Measurements from ENCODE around the gene ADAD2.
A peak's percentile ranks its signal among the peaks of the same experiment; 100 is the strongest.

DNA sequence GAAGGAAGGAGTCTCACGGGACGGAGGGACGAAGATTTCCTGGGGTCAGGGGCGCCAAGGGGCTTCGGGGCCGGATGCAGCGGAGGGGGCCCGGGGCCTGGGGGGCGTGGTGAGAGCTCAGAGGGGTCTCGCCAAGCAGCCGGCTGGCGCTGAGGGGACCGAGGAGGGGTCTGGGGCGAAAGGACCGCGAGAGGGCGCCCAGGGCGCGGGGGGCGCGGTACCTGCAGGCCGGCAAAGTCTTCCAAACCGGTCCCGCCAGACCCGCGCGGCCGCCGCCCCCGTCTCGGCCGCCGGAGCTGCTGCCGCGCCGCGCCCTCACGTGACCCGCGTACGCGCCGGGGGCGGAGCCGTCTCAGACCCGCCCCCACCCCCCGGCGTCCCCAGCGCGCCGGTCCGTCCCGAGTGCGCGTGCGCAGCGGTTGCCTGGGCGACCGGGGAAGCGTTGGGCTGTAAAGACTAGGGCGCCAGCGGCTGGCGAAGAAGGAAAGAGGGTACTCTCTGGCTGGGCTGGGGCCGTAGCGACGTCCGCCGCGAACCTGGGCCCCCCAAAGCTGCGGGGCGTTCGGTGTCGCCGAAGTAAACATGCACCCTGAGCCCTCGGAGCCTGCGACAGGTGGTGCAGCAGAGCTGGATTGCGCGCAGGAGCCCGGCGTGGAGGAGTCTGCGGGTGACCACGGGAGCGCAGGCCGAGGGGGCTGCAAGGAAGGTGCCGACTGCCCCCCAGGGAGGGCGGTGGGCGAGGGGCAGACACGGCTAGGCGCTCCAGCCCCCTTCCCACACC is 45.9 kb upstream of the ADAD2 start, which contains the start of the genes DNAAF1 and HSDL1:
- TF ChIP-seq, protein P1, sequence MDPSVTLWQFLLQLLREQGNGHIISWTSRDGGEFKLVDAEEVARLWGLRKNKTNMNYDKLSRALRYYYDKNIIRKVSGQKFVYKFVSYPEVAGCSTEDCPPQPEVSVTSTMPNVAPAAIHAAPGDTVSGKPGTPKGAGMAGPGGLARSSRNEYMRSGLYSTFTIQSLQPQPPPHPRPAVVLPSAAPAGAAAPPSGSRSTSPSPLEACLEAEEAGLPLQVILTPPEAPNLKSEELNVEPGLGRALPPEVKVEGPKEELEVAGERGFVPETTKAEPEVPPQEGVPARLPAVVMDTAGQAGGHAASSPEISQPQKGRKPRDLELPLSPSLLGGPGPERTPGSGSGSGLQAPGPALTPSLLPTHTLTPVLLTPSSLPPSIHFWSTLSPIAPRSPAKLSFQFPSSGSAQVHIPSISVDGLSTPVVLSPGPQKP (IDR thresholded peaks at IDR 0.05; ENCODE audit: borderline replicate concordance, low read depth, low read length) = no peak
- TF ChIP-seq, protein P2, sequence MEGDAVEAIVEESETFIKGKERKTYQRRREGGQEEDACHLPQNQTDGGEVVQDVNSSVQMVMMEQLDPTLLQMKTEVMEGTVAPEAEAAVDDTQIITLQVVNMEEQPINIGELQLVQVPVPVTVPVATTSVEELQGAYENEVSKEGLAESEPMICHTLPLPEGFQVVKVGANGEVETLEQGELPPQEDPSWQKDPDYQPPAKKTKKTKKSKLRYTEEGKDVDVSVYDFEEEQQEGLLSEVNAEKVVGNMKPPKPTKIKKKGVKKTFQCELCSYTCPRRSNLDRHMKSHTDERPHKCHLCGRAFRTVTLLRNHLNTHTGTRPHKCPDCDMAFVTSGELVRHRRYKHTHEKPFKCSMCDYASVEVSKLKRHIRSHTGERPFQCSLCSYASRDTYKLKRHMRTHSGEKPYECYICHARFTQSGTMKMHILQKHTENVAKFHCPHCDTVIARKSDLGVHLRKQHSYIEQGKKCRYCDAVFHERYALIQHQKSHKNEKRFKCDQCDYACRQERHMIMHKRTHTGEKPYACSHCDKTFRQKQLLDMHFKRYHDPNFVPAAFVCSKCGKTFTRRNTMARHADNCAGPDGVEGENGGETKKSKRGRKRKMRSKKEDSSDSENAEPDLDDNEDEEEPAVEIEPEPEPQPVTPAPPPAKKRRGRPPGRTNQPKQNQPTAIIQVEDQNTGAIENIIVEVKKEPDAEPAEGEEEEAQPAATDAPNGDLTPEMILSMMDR (conservative IDR thresholded peaks at IDR 0.05; ENCODE audit: low read depth, low read length) = no peak; the same call in 1 of the 2 replicates
- no peak for TF ChIP-seq RAD21 (IDR thresholded peaks at IDR 0.05; ENCODE audit: low read length)
- no peak for TF ChIP-seq MAFK (IDR thresholded peaks at IDR 0.05; ENCODE audit: low read depth, low read length)
- TF ChIP-seq MAZ (IDR thresholded peaks at IDR 0.05; ENCODE audit: borderline replicate concordance, low read depth, low read length) = peak; percentile 70; the same call in 1 of the 2 replicates
- no peak for TF ChIP-seq RCOR1 (IDR thresholded peaks at IDR 0.05; ENCODE audit: insufficient replicate concordance, low read length)
- TF ChIP-seq CHD1 (IDR thresholded peaks at IDR 0.05; ENCODE audit: low read depth, low read length) = no peak
- TF ChIP-seq POLR2A (IDR thresholded peaks at IDR 0.05; ENCODE audit: low read depth, low read length) = no peak
- no peak for TF ChIP-seq NFE2L2 (IDR thresholded peaks at IDR 0.05; ENCODE audit: low read depth, low read length)
- TF ChIP-seq MXI1 (IDR thresholded peaks at IDR 0.05; ENCODE audit: borderline replicate concordance, low read depth, low read length) = 0 out of 2 replicates have a peak, but pooled peaks have one; percentile 65

Data from IMR-90 (cell line).